SH-SY5Y (cell line): ENCODE measurements around the gene TRAF3.

Source experiments
- GATA2 ChIP-seq: IDR thresholded peaks from 2 replicates; pipeline ENCODE4 v1.6.1; 2011; ENCODE audit warnings: mild to moderate bottlenecking, low read depth, low read length
- GATA3 ChIP-seq: IDR thresholded peaks from 2 replicates; pipeline ENCODE4 v1.6.1; 2011; ENCODE audit warnings: low read depth, mild to moderate bottlenecking, low read length, moderate library complexity

DNA sequence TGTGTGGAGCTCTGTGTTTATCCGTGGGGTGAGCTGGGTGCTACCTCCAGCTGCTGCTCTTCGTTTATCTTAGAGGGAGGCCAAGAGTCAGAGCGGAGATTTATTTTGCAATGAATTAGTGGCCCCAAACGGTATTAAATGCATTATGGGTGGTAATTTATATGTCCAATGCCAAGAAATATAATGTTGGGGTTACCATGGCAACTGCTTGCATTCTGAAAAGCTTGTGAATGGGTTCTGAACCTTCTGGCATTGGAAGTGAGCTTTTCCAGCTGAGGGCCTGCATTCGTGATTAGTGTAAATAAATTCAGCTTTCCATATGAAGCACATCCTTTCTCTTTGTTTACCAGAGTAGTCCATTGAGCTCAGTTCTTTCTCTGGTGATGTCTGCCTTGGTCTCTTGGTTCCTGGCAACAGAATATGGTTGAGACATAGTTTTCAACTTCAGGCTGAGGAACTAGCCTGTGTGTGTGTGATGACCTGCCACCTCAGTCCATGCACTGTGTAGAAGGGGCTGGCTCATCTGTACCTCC lies 51.8 kb downstream of the TRAF3 start:
- TF ChIP-seq GATA2 (no peak), GATA3 (no peak)
